ENCODE results near the gene PDZRN4.

PDZRN4 gene

GRCh38 chr12:41557344-41557743 is 369.2 kb downstream of the PDZRN4 start:
- ChIA-PET POLR2A (no interaction called here), CTCF (no interaction called here)
- DNase-seq (ENCODE audit: extremely low spot score), result no peak
- no peak for TF ChIP-seq LEF1 (IDR thresholded peaks at IDR 0.05; ENCODE audit: borderline replicate concordance)
- TF ChIP-seq L3MBTL2 (conservative IDR thresholded peaks at IDR 0.05), result no peak
- TF ChIP-seq FOXM1 (IDR thresholded peaks at IDR 0.05; ENCODE audit: borderline replicate concordance), result no peak
- no peak for TF ChIP-seq NFRKB (IDR thresholded peaks at IDR 0.05)
- no peak for TF ChIP-seq SUZ12 (IDR thresholded peaks at IDR 0.05)
- TF ChIP-seq FOXK2 (IDR thresholded peaks at IDR 0.05), result no peak
- no peak for TF ChIP-seq ZNF384 (IDR thresholded peaks at IDR 0.05)
- no peak for TF ChIP-seq TARDBP (IDR thresholded peaks at IDR 0.05)
- TF ChIP-seq FOXA1 (IDR thresholded peaks at IDR 0.05), result no peak
- TF ChIP-seq PKNOX1 (IDR thresholded peaks at IDR 0.05), result no peak
- no peak for TF ChIP-seq HDGF (IDR thresholded peaks at IDR 0.05; ENCODE audit: borderline replicate concordance)
- no peak for TF ChIP-seq SP1 (IDR thresholded peaks at IDR 0.05)

GRCh38 chr12:41558671-41559070 is 370.6 kb downstream of the PDZRN4 start:
- TF ChIP-seq ZNF384 (IDR thresholded peaks at IDR 0.05), result no peak
- no peak for TF ChIP-seq FOXA1 (IDR thresholded peaks at IDR 0.05)
- no peak for TF ChIP-seq ELF4 (IDR thresholded peaks at IDR 0.05)
- no peak for TF ChIP-seq HDGF (IDR thresholded peaks at IDR 0.05; ENCODE audit: borderline replicate concordance)
- no peak for TF ChIP-seq FOXM1 (IDR thresholded peaks at IDR 0.05; ENCODE audit: borderline replicate concordance)
- TF ChIP-seq ARNT (IDR thresholded peaks at IDR 0.05), result no peak
- no peak for TF ChIP-seq FOXK2 (IDR thresholded peaks at IDR 0.05)
- TF ChIP-seq NFRKB (IDR thresholded peaks at IDR 0.05), result no peak
- no peak for TF ChIP-seq L3MBTL2 (conservative IDR thresholded peaks at IDR 0.05)
- TF ChIP-seq BHLHE40 (IDR thresholded peaks at IDR 0.05; ENCODE audit: borderline replicate concordance), result no peak
- no peak for TF ChIP-seq PKNOX1 (IDR thresholded peaks at IDR 0.05)
- TF ChIP-seq TARDBP (IDR thresholded peaks at IDR 0.05), result no peak
- TF ChIP-seq CTBP1 (IDR thresholded peaks at IDR 0.05; ENCODE audit: borderline replicate concordance), result no peak
- TF ChIP-seq SP1 (IDR thresholded peaks at IDR 0.05), result no peak
- TF ChIP-seq LEF1 (IDR thresholded peaks at IDR 0.05; ENCODE audit: borderline replicate concordance), result no peak
- no peak for TF ChIP-seq SUZ12 (IDR thresholded peaks at IDR 0.05)
- no peak for DNase-seq (ENCODE audit: extremely low spot score)
- ChIA-PET POLR2A (no interaction called here), CTCF (no interaction called here)

GRCh38 chr12:41563051-41563450 is 374.9 kb downstream of the PDZRN4 start:
- no peak for TF ChIP-seq ARNT (IDR thresholded peaks at IDR 0.05)
- no peak for TF ChIP-seq BHLHE40 (IDR thresholded peaks at IDR 0.05; ENCODE audit: borderline replicate concordance)
- TF ChIP-seq LEF1 (IDR thresholded peaks at IDR 0.05; ENCODE audit: borderline replicate concordance), result no peak
- TF ChIP-seq TARDBP (IDR thresholded peaks at IDR 0.05), result no peak
- no peak for TF ChIP-seq PKNOX1 (IDR thresholded peaks at IDR 0.05)
- no peak for TF ChIP-seq FOXK2 (IDR thresholded peaks at IDR 0.05)
- no peak for TF ChIP-seq L3MBTL2 (conservative IDR thresholded peaks at IDR 0.05)
- TF ChIP-seq FOXM1 (IDR thresholded peaks at IDR 0.05; ENCODE audit: borderline replicate concordance), result no peak
- no peak for TF ChIP-seq NFRKB (IDR thresholded peaks at IDR 0.05)
- no peak for TF ChIP-seq SUZ12 (IDR thresholded peaks at IDR 0.05)
- no peak for TF ChIP-seq ZNF384 (IDR thresholded peaks at IDR 0.05)
- no peak for TF ChIP-seq SP1 (IDR thresholded peaks at IDR 0.05)
- no peak for TF ChIP-seq HDGF (IDR thresholded peaks at IDR 0.05; ENCODE audit: borderline replicate concordance)
- TF ChIP-seq CTBP1 (IDR thresholded peaks at IDR 0.05; ENCODE audit: borderline replicate concordance), result no peak
- POLR2A ChIA-PET, result no interaction called here
- DNase-seq (ENCODE audit: extremely low spot score), result no peak
- CTCF ChIA-PET, result no interaction called here

GRCh38 chr12:41564816-41565215 is 376.7 kb downstream of the PDZRN4 start:
- ChIA-PET CTCF (no interaction called here), POLR2A (no interaction called here)
- no peak for TF ChIP-seq FOXA1 (IDR thresholded peaks at IDR 0.05)
- DNase-seq (ENCODE audit: extremely low spot score), result no peak

- CTCF ChIA-PET, result no interaction called here
- no peak for DNase-seq (ENCODE audit: extremely low spot score)
- POLR2A ChIA-PET, result no interaction called here
- TF ChIP-seq HDGF (IDR thresholded peaks at IDR 0.05; ENCODE audit: borderline replicate concordance), result no peak
- TF ChIP-seq NFRKB (IDR thresholded peaks at IDR 0.05), result no peak
- TF ChIP-seq FOXM1 (IDR thresholded peaks at IDR 0.05; ENCODE audit: borderline replicate concordance), result no peak
- no peak for TF ChIP-seq ARNT (IDR thresholded peaks at IDR 0.05)
- TF ChIP-seq ELF4 (IDR thresholded peaks at IDR 0.05), result no peak
- TF ChIP-seq LEF1 (IDR thresholded peaks at IDR 0.05; ENCODE audit: borderline replicate concordance), result no peak
Measured at GRCh38 chr12:41566703-41567102, 378.6 kb downstream of the PDZRN4 start.

GRCh38 chr12:41573445-41573844 is 385.3 kb downstream of the PDZRN4 start:
- CTCF ChIA-PET, result no interaction called here
- POLR2A ChIA-PET, result no interaction called here
- no peak for DNase-seq (ENCODE audit: extremely low spot score)
- no peak for TF ChIP-seq BHLHE40 (IDR thresholded peaks at IDR 0.05; ENCODE audit: borderline replicate concordance)
- TF ChIP-seq PKNOX1 (IDR thresholded peaks at IDR 0.05), result no peak
- no peak for TF ChIP-seq ELF4 (IDR thresholded peaks at IDR 0.05)
- no peak for TF ChIP-seq SP1 (IDR thresholded peaks at IDR 0.05)
- no peak for TF ChIP-seq ARNT (IDR thresholded peaks at IDR 0.05)

Data from HEK293T (cell line).